Fibroblast of lung (primary cell): Measurements from ENCODE around the gene REPS2.

Experiments used
- CTCF ChIP-seq, 2 donors: IDR thresholded peaks in 1 of 2; conservative IDR thresholded peaks in 1 of 2; 1 replicate in 1 of 2; 2 replicates in 1 of 2; pipeline ENCODE4 v1.5.1; 2011 to 2012; ENCODE audit warnings: low read length in 2 of 2, control low read depth in 1 of 2, inconsistent platforms in 1 of 2, low read depth in 1 of 2, mild to moderate bottlenecking in 1 of 2
- EZH2 ChIP-seq: IDR thresholded peaks from 2 replicates; pipeline ENCODE4 v1.5.1; 2012; ENCODE audit warnings: low read length, control low read depth, mild to moderate bottlenecking; ENCODE audit errors: missing control alignments

- TF ChIP-seq CTCF (conservative IDR thresholded peaks at IDR 0.05 in 1 of 2, IDR thresholded peaks at IDR 0.05 in 1 of 2; ENCODE audit: low read depth in 1 of 2, low read length in 2 of 2): no peak
- TF ChIP-seq EZH2: no peak
Observed at GRCh38 chrX:17020356-17020755, 73.9 kb downstream of the REPS2 start.
